Measurements from ENCODE around the gene MPRIP.
A peak's percentile ranks its signal among the peaks of the same experiment; 100 is the strongest.

The MPRIP gene

DNA sequence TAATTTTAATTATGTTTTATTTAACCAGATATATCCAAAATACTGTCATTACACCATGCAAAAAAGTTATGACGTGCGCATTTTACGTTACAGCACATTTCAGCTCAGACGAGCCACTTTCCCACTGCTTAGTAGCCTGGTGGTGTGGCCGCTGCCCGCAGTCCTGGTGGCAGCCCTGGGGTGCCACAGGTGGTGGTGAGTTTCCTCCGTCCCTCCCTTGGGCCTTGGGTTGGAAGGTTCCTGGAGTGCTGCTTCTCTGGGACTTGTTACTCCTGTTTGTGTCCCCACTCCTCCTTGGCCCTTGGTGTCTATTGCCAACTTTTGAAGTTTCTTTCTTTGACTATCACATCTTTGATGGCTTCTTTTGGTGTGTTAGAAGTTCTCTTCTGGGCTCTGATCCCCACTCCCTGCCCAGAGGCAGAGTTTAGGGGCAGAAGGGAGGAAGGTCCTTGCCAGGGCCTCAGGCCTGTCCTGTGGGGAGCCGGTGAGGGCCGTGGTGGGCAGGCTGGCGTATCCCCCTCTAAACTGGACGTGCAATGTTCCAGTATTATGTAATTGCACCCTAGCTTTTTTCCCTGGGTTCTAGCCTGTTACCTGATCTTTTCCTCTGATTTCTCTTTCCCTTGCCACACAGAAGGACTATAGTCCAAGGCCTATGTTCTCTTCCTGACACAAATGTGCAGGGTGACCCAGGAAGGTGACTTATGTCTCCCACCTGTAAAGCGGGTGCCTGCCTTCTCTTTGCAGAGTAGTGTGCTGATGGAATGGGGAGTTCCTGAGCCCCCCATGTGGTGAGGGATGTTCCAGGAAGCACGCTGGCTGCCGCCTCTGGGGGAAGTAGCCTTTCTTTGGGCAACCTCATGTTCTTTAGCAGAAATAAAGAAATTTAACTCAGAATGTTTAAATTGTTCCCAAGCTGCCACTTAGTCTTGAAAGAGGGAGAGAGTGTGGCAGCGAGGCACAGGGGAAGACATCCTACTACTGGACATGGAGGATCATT is 8.4 kb downstream of the MPRIP start:
- DNase-seq (ENCODE audit: low spot score): no peak

DNA sequence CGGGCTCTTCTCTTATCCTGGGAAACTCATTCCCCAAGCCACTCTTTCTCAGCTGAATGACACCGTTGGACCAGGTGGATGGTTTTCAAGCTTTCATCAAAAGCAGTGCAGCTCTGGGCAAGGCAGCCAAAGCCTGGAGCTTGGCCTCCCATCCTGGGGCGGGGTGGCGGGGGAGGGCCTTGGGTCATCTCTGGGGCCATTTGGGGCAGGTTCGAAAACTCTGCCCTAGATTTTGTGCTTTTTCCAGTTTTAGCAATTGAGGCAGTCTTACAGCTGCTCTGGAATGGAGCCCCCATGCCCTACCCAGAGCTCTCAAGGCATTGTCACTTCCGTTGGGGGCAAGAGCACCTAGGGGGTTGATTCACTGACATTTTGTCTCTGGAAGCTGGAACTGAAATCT is 9.1 kb downstream of the MPRIP start:
- DNase-seq (ENCODE audit: low spot score): no peak

DNA sequence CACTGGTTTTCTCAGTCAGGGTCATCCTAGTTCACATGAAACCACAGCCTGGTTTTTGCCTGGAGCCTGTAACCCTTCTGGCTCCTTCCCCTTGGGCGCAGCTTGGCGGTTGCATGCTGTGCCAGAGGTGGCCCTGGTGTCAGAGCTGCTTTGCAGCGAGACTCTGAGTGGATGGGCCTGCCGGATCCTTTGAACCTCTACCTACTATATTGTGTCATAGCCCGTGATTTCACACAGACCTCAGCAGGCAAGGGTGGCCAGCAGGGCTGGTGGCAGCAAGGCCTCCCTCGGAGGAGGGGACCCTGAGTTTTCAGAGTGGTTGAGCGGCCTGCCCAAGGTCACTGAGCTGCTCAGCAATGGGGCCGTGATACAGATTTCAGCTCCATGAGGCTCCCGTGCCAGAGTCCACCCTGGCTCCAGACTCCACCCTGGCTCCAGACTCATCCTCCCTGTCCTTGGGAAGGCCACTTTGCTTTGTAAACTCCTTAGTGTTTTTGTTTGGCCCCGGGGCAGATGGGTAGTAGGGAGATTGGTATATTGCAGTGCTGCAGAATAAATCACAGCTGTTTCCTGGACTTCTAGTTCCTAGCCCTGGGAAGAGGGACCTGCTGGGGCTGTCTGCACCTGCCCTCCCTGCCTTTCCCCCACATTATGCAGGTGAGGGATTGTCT is 9.7 kb downstream of the MPRIP start:
- DNase-seq (ENCODE audit: low spot score): no peak

DNA sequence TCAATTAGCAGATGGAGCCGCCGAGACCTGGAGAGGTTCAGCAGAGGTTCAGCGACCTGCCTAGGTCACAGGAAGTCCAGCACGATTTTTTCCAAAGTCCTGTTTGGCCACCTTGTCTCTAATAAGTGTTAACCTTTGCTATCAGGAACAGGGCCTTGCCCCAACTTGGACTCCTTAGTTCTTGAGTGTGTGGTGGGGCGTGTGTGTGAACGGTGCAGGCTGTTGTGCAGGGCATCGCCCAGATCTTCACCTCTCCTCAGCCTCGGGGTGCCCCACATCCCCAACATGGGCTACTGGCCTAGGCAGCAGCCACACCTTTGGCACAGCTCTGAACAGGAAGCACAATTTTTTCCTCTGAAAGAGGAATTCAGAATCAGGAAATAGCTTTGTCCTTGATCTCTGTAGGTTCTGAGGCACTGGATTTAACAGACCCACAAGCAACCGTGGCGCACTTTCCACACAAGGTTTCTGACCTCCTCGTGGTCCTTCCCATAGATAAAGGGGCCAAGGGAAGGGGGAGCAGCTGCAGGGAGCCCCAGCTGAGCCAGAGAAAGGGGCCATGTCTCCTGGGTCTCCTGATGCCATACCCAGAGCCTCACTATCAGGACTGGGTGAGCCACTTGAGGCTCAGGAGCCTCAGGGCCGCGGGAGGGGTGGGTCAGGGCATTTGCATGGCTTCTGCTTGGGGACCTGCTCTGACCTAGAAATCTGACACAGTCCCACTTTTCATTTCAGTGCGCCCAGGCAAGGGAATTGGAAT is 10.4 kb downstream of the MPRIP start:
- no peak for DNase-seq (ENCODE audit: low spot score)

DNA sequence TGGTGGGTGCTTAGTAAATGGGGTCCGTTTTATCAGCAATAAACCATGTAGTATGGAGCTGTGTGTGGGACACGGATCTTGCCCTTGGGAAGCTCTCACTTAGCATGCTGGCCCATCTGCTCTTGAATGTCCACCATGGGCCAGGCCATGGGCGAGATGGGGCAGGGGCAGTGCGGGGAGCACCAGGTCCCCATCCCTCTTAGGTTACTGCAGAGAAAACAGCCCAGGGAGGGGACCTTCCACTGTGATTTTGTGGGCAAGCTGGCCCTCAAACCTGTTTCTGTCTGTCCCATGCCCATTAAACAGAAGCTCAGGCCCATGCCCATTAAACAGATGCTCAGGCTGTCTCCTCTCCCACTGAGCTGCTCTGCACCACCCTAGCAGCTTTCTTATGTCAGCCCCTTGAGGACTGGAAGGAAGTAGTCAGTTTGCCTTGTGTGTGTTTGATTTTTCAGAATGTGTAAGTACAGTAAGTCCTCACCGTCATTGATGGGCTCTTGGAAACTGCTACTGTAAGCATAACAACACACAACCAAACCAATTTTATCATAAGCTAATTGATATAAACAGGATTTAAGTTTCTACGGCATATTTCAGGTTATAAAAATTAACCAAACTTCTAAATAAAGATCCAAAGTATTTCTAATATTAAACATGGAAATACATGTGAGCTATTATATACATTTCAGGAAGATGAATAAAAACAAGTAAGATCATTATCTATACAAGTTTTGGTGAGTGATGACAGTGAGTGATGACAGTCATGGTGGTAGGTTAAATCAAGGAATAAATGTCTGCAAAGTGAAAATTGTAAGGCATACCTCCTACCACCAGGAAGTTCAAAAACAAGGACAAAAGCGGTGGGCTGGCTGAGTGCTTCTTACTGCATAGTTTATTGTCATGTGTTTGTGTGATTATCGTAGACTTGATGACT is 11.5 kb downstream of the MPRIP start:
- DNase-seq (ENCODE audit: low spot score): no peak

DNA sequence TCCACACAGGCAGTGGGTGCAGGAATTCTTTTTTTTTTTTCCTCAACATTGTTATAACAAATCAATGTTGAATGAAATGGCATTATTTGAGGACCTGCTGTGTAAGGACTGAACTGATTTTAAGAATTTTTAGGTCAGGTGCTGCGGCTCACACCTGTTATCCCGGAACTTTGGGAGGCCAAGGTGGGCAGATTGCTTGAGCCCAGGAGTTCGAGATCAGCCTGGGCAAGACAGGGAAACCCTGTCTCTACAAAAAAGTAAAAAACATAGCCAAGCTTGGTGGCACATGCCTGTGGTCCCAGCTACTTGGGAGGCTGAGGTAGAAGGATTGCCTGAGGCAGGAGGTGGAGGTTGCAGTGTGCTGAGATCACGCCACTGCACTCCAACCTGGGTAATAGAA is 12.4 kb downstream of the MPRIP start:
- DNase-seq (ENCODE audit: low spot score): no peak

DNA sequence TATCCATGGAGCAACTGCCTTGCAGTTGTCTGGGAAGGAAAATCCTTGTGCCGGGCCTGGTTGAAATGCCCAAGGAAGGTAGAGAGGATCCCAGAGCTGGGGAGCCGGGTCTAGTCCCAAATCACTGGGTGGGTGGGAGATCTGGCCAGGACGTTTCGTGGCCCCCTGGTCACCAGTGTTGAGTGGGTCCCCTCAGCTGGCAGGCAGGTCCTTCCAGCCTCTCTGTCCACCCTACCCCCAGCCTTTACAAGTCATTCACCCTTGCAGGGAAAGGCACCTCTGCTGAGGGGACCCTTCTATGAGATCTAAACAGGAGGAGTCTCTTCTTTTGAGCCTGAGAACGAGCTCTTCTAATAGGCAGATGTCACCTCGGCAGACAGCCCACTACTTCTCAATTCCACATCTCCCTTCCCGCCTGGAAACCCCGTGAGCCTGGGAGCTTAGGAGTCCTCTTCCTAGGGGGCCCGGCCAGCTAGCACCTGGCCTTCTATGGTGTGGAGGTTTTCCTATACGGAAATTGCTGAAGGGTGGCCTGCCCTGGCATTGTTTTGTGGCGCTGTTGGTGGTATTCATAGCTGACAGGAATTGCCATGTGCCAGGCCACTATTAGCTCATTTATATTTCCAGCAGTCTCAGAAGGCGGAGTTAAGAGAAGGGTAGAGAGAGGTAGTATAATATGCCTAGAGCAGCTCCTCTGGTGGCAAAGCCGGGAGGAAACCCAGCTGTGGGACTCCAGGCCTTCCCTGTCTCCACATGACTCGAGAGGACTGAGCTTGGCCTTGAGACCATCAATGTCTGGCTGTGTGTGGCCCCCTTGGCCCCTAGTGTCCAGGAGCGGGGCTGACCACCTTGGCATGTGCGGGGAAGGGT is 13.3 kb downstream of the MPRIP start:
- DNase-seq (ENCODE audit: low spot score): no peak

DNA sequence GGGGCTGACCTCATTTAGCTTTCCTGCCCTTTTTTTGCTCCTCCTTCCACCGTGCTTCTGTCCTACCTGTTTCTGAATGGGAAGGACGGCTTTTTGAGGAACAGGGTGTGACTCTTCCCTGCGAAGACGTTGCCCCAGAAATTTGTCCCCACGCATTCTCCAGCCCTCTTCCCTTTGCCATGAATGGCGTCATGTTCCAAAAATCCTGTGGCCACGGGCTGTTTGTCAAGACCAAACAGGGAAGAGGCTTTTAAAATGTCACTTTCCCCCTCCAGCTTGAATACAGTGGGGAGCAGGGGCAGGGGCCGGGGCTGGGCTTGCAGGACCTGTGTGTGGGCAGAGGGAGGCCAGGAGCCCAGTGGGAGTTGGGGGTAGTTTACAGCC is 13.9 kb downstream of the MPRIP start:
- no peak for DNase-seq (ENCODE audit: low spot score)

DNA sequence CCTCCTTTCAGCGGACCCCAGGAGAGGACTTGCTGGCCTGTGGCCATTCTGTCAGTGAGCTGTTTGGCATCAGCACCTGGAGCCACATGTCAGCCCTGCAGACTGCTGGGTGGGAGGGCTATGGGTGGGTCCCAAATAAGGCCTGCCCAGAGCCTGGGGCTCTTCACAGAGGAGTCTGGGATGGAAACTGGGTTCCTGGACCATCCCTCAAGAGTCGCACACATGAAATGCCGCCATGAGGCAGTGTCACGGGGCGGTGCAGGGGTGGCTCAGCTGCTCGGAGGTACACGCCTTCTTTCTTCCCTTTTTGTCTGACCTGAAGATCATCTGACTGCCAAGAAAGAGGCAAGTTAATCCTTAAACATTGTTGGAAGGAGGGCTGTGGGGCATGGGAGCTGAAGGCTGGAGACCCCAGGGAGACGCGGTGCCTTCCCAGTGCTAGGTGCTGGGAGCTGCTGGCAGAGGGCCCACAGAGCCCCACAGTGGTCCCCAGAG is 14.8 kb downstream of the MPRIP start:
- DNase-seq (ENCODE audit: low spot score): no peak

DNA sequence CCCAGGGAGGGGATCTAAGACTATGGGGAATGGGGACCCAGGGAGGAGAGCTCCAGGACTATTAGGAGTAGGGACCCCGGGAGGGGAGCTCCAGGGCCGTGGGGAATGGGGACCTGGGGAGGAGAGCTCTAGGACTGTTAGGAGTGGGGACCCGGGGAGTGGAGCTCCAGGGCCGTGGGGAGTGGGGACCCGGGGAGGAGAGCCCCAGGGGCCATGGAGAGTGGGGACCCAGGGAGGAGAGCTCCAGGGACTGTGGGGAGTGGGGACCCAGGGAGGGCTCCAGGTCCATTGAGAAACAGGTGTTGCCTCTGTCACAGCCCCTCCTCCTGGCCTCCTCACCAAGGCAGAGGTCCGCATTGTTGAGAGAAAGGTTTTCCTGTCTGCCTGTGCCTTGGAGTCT is 16.0 kb downstream of the MPRIP start:
- DNase-seq (ENCODE audit: low spot score): no peak

DNA sequence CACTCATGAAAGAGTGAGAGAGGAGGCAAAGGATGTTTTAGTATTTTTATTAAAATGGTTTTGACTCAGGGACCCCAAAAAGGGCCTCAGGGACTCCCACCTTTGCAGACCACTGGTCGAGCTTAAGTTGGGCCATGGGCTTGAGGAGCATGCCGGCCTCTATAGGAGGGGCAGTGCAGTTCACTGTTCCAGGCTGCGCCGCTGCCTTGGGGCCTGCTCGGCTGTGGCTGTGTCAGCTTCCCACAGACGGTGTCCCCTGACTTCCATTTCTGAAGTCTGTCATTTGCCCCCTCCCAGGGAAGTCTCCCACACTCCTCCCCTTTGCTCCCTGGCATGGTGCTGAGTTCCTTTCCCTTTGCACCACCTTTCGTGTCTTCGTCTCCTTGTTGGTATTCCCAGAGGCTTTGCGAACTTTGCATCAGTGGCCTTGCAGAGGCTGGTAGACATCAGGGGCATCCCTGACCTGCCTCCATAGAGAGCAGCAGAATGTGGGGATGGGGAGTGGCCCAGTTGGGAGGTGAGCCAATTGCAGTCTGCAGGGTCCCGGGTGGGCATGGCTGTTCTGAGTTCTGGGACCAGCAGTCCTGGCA is 17.1 kb downstream of the MPRIP start:
- no peak for DNase-seq (ENCODE audit: low spot score)

DNA sequence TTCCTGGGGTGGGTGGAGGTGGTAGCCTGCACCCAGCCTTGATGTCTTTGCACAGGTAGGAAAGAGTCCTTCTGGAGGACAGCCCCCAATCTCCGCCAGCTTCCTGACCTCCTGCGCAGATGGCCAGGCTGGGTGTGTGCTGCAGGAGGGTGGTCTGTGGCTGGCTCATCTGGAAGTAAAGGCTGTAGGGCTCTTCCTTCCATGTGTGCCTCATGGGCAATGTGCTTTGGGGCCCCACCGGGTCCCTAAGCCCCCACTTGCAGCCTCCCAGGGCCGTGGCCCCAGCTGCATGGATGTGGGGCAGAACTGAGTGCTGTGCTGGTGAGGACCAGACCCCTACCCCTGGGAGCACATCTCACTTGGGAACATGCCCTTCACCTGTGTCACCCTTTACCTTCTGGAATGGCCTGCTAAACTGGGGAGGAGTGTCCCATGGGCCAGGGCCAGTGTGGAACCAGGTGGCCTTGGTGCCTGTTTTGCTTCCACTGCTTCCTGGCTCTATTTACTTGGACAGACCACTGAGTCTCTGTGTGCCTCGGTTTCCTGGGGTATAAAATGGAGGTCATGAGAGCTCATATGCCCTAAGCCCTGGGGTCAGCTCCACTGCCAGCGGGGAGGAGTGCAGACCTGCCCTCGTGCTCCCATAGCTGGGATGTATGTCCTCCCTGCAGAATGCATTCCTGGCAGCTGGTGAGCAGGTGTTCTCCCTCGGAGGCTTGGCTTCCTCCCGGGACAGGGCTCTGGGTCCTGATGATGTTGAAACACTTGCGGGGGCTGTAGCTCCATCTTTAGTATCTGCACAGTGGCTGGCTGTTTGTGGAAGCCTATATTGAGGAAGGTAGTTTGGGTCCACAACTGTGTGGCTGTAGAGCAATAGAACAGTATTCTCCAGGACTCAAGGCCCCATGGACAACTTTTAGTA is 18.0 kb downstream of the MPRIP start:
- DNase-seq (ENCODE audit: low spot score): no peak

DNA sequence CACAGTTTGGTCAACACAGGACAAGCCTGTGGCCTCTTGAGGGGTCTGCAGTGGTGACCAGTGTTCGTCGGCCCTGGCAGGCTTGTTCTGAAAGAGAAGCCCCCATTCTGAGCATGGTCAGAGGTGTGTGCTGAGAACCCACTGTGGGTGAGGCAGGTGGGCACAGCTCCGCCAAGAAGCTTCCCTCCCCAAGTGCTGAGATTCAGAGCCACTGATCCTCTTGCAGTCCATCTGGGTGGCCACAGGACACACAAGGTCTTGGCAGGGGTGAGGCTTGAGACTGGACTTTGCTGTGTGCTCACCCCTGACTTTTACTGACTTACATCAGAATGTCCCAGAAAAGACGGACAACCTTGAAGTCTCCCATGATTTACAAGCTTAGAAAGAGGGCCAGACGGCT is 18.7 kb downstream of the MPRIP start:
- DNase-seq (ENCODE audit: low spot score): no peak

DNA sequence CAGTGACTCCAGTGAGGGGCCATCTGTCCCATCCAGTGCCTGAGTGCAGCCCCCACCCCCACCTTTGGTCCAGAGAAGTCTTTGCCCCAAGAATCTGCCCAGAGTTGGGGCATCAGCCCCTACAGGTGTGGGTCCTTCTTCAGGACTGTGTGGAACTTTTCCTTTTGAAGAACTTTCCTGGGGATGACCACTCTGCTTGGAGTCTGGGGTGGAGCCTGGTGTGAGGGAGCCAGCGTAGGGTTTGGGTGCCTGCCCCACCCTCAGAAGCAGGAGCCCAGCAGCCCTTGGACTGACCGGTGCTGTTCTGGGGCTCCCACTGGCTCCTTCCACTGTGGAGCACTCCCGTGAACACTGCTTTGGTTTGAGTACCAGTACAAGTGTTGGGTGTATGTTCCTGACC is 19.3 kb downstream of the MPRIP start:
- no peak for DNase-seq (ENCODE audit: low spot score)

DNA sequence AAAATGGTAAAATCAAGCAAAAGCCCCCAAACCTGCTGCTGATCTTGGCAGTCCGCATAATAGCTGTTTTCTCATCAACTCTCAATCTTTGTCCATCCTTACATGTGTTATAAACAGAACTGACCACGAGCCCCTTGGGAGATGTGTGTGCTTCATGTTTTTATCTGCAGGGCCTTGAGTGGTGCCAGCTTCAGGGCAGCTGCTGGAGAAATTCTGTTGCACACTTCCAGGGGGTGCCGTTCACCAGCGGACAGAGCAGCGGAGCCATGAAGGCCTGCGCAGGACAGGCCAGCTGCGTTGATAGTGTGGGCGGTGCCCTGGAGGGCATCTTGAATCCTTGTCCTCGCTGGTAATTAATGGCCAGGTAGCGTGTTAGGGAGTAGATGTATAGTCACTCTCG is 20.1 kb downstream of the MPRIP start:
- DNase-seq (ENCODE audit: low spot score): no peak

DNA sequence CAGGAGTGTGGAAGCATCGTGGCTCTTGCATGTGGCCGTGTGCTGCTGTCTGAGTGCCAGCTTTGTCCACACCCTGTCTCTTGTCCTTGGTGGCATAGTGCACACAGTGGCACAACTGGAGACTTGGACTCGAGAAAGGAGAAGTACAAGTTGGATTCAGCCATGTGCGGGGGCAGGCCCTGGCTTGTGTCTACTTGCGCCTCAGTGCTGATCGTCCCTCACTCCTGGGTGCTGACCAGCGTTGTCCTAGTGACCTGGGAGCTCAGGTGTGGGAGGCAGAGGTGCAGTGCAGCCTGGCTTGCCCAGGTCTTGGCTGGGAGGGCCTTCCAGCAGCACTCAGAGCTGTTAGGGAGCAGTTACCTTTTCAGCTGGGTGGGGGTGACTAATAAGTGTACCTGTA is 20.6 kb downstream of the MPRIP start:
- DNase-seq (ENCODE audit: low spot score): no peak

DNA sequence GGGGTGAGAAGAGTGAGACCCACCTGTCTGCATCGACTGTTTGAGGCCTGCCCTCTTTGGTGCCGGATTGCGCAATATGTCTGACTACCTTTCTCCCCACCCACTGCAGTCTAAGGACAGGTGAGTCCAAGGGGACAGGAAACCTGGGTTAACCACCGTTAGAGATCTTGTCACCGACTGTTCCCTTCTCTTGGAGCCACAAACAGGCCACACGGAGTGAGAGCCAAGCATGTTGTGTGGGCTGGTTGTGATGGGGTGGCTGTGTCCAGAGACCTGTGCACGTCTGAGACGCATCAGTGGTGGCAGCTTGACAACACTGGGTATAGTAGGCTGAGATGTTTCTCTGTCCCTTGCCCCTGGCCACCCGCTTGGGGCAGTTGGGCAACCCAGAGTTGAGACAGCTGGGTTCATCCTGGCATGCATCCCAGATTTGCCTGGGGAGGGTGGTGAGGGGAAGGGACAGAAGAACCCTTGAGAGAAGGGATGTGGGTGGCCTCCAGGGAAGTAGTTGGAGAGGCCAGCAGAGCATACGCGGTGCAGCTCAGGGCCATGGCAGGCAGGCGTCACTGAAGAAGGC is 21.4 kb downstream of the MPRIP start:
- peak; percentile 94 for DNase-seq (ENCODE audit: low spot score)

DNA sequence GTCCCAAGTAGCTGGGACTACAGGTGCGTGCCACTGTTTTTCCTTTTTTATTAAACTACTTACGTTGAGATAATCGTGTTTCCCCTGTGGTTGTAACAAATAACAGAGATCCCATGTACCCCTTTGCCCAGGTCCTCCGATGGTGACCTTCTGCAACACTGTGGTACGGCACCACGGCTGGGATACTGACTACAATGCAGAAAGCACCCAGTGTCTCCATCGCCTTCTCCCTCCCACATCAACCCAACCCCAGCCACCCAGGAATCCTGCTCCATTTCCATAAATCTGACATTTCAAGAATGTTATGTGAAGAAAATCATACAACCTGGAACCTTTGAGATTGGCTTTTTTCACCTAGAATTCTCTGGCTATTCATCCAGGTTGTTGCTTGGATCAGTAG is 22.1 kb downstream of the MPRIP start:
- DNase-seq (ENCODE audit: low spot score): no peak

DNA sequence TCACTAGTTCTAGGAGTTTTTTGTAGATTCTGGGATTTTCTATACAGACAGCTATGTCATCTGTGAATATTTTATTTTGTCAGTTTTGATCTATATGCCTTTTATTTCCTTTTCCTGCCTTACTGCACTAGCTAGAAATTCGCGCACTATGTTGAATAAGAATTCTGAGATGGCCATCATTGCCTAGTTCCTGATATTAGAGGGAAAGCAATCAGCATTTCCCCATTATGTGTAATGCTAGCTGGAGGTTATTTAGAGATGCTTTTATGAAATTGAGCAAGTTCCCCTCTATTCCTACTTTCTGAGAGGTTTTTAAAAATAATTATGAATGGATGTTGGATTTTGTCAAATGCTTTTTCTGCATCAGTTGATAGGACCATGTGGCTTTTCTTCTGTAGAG is 23.8 kb downstream of the MPRIP start:
- DNase-seq (ENCODE audit: low spot score): no peak
